HG03025 (cell line): ENCODE data around the gene CACNA1S.

Source experiments
- ATAC-seq: cut with Tn5 transposase; IDR thresholded peaks from one replicate; pipeline ENCODE4 v1.9.1; 2021; ENCODE audit warnings: mild to moderate bottlenecking, moderate library complexity; ENCODE audit not compliant: unreplicated experiment, low FRiP score

CACNA1S gene

DNA sequence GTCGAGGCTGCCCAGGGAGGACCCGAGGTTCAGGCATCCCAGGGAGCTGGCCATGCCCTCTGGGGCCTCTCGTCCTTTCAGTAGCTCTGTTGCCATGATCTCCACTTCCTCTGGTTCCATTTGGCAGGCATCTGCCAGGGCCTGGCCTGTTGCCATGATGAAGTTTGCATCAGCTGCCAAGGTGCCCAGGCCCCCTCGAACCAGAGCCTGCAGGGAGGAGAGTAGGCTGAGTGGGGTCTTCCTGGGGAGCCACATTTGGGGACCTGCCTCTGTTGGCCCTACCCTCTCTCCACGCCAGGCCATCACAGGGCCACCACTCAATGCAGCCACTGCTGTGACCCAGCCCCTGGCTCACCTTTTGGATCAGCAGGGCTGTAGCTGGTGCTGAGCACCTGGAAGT, 72.3 kb downstream of the CACNA1S start:
- ATAC-seq, result no peak

DNA sequence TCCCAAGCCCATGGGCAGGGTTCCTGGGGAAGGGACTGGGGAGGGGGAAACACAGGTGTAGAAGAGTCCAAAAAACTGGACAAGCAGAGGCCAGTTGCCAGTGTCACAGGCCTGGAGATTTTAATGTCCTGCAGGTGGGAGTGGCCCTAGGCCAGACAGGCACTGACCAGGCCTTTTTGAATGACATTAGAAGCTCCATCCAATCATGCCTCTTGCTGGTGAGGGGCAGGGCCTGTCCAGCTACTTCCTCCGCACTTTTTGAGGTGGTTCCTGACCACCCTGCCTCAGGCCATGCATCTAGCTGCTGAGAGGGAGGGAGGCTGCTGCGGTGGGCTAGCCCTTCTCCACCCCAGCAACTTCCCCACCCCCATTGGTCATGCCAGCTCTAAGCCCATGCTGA, 72.8 kb downstream of the CACNA1S start:
- ATAC-seq, result no peak

DNA sequence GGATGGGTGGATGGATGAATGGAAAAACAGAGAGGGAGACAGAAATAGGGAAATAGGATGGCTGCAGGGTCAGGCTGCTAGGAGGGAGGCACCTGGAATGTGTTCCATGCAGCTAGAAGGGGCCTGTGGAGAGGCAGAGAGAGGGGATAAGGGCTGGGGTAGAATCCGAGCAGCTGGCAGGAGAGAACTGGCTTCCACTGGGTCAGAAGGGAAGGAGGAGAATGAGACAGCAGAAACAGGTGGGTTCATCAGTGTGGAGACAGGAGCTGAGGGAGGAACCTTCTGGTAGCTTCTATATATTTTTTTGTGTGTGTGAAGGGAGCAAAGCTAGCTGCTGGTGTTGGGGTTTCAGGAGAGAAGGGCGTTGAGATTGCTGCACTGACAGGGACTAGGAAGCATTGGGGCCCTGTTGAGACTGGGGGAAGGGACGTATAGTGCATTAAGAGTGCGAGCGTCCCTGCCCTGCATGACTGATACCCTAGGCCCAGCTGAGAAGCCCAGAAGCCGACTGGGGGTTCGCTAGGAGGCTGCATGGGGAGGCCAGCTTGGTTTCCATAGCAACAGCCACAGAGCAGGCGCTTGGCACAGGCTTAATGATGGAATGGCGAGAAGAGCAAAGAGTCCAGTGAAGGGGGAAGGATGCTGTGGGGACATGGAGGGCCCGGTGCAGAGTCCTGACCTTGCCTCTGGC, 73.9 kb downstream of the CACNA1S start:
- no peak for ATAC-seq

DNA sequence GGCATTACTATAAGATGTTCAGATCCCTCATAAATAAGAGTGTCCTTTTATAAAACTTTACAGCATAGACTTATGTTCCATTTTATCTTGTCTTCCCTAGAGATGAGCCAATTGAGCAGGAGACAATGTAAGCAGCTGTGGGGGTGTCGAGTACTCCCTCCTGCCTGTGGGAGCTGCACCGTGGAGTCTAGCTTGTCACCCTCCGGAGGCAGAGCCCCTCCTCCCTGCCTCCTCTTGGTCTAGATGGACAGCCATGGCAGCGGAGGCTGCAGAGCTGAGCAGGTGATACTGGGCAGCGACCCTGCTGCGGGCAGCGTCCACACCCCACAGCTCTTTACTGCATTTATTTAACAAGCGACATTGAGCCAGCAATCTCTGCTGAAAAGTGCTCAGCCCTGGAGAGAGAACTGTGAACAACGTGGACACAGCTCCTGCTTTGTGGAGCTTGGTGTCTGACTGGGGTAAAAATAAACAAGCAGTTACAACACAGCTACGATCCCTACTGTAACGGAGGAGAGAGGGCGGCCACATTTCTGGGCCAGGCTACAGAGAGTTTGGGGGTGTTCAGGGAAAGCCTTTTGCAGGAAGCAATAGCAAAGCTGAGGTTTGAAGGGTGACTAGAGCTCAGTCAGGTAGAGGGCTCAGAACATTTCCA, 75.9 kb downstream of the CACNA1S start:
- ATAC-seq, result no peak

DNA sequence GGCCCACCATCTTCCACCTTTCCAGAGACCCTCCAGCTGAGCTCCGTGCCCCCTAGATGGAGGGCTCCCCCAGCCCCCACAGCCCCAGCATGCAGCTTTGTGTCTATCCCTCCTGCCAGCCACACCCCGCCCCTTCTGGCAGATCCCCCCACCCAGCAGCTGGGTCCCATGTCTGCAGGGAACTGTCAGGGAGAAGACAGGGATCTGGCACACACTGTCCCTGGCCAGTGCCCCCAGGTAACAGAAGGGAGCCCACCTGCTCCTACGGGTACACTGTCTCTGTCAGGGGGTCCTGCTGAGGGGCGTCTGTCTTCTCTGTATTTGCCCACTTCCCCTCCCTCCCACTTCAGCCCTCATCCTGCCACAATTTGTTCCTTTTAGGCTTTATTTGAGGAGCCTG, 77.6 kb downstream of the CACNA1S start:
- no peak for ATAC-seq

DNA sequence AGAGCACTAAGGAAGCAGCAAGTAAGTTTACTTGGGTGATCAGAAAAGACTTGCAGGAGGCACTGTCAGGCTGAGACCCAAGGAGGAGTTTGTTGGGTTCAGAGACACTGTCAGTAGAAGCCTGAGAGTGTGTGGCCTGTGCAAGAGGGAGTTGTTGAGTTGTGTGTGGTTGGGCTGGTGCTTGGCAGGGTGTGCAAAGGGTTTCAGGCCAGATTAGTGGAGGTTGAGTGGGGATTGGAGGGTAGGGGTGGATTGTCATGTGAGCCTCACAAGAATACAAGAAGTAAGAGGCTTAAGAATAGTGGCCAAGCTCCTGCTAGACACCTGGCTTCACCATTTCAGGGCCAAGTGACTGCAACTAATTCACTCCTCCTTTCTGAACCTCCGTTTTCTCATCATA, 79.8 kb downstream of the CACNA1S start:
- no peak for ATAC-seq

DNA sequence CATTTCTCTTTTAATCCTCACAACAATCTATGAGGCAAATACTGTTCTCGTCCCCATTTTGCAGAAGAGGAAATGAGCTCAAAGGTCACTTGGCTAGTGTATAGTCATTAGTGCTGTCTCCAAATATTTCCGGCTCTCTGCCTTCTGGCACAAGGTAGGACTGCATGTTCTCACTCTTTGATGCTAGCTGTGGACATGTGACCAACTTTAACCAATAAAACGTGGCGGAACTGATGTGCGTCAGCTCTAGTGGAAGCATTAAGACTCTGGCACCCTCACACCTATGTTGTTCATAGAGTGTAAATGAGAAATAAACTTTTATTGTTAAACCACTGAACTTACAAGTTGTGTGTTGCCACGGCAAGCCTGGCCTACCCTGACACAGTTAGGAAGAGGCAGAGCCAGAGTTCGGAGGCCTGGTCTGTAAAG, 83.8 kb downstream of the CACNA1S start:
- no peak for ATAC-seq

DNA sequence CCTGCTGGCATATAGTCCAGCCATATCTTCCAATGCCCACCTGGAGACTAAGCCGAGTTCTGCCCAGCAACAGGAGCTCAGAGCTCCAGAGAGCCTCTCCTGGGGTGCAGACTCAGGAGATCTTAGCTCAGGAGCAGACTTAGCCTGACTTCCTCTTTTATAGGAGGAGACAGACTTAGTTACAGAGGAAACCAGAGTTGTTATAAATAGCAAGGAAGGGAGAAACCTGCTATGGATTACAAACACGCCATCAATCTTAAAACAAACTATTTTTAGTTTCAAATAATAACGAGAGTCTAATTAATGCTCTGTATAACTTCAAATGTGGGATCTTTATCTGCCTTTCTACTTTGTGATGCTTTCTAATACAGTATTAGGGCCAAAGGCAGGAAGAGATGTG, 85.4 kb downstream of the CACNA1S start:
- ATAC-seq, result no peak

DNA sequence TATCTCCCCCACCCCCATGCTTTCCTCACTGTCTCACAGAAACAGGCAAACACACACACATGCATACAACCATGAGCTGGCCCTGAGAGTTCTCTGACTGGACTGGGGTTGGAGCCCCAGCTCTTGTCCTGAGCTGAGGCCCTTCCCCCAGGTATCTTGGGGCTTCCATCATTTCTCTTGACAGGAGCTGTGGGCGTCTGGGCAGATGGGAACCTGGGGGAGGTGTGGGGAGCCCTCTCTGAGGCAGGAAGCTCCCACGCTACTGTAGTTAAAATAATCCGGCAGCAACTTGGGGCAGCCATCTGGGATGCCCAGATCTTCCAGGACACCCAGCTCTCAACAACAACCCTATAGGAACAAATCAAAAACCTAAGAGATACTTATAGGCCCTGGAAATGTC, 86.0 kb downstream of the CACNA1S start:
- no peak for ATAC-seq

DNA sequence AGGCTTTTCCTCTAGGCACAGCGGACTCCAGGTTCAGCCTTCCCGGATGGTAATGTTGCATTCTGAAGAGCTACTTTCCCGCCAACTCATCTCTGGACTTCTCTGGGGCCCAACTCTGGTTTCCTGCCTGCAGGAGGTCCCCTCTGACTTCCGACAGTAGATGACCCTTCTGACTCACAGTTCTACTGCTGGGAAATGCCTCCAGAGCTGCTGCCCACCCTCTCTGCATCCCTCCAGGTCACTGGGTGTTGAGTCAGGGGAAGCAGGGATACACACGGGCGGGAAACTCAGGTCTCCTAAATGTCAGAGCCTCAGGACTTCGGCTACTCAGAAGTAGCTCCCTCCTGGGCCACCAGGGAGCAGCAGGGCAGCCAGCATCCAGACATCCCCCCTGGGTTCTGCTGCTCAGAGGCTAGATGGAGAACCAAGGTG, 86.6 kb downstream of the CACNA1S start:
- ATAC-seq, result no peak

DNA sequence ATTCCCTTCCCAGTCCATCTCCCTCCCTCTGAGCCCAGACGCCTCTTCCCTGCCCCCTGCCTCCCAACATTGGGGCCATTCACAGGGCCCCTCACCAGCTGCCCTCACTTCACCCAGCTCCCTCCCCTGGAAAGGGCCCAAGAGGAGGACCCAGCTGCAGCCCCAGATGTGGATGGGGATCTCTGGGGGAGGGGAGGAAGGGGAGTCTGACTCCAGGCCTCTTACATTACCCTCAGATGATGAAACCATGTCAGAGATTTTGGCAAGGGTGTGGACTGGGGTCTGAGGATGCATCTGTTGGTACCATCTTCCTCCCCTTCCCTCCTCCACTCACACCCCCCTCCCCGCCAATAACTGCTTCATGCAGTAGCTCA, 87.6 kb downstream of the CACNA1S start:
- no peak for ATAC-seq

DNA sequence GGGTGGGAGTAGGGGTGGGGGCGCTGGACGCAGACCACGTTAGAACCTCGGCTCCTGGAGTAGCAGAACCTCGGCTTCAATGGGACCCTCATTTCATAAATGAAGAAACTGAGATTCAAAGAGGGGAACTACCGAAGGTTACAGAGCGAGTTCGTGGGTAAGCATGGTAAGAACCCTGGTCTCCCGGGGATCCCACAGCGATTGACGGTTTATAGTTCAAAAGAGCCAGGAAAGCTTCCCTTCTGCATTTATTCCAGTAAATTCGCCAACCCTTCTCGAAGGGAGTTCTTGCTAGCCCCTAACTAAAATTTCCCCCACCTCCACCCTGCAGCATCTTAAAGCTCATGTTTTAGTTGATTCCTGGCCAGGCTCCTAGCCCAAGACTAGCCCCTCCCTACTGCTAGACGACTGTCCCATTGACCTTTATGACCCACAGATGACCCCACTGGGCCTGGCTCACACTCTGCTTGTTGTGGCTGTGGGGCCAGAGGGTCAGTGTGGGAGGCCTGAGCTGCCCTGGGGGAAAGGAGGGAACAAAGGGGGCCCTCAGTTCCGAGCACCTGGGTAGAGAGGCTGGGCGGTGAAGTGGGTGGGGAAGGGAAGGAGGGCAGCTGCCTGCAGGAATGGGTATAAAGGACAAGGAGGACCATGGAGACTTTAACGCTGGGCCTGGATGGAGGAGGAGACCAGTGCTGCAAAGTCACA, 88.2 kb downstream of the CACNA1S start:
- ATAC-seq, result no peak

DNA sequence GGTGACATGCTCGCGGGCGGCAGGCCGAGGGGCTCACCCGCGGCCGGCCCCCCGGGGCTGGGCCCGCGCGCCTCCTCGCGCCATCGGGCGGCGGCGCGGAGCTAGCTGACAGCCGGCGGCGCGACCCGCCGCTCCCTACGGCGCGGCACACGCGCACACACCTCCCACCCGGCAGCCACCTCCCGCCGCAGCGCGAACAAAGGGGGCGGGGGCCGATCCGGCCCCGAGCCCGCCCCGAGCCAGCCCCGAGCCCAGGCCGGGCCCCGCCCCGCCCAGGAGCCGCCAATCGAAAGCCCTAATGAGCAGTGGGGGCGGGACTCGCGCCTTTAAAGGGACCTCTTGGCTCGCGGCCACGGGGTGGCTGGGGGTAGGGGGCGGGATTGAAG, 88.7 kb downstream of the CACNA1S start, which contains the start of gene KIF21B:
Gene KIF21B (minus strand): TSS at position 198 of the 386 bp plus-strand sequence. CDS start 331 bp downstream, outside the sequence.
- peak; percentile 51 for ATAC-seq

DNA sequence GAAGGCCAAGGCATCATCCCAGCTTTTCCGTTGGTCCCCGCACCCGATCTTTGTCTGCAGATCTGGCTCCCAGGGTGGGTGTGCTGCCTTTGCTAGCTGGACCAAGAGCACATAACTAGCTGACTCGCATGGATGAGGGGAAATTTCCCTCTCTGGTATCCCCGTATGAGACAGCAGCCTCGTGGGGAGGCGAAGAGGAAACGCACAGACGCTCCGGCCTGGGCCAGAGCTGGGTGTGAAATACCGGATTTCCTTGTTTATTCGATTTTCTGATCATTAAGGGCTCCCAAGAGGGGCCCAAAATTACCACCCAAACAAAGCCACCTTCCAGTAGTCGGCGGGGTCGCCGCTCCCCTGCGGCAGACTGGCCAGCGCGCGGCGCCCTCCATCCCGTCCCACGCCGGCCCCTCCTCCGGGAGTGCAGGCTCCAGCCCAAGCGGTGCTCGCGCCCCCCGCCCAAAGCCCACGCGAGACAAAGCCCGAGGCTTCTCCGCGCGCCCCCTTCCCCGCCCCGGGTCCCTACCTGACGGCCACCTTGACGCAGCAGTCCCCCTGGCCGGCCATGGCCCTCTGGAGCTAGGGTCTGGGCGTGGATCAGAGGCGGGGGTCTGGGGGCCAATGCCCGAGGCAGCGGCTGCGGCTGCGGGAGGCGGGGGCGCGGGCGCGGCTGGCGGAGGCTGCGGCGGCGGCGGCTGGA, 89.3 kb downstream of the CACNA1S start:
- ATAC-seq, result no peak

DNA sequence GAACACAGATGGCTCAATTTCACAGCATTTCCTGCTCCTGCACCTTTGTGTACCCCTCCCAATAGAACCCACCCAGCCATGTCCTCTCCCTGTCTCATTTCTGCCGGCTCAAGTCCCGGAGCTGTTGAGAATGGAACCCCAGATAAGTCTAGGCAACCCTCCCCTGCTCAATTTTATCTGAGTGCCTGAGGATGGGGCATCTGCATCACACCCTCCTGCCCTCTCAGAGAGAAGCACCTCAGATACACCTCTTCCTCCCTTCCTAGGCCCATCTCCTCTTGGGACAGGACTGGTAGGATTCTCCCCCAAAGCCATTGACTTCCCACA, 89.8 kb downstream of the CACNA1S start:
- ATAC-seq, result no peak

DNA sequence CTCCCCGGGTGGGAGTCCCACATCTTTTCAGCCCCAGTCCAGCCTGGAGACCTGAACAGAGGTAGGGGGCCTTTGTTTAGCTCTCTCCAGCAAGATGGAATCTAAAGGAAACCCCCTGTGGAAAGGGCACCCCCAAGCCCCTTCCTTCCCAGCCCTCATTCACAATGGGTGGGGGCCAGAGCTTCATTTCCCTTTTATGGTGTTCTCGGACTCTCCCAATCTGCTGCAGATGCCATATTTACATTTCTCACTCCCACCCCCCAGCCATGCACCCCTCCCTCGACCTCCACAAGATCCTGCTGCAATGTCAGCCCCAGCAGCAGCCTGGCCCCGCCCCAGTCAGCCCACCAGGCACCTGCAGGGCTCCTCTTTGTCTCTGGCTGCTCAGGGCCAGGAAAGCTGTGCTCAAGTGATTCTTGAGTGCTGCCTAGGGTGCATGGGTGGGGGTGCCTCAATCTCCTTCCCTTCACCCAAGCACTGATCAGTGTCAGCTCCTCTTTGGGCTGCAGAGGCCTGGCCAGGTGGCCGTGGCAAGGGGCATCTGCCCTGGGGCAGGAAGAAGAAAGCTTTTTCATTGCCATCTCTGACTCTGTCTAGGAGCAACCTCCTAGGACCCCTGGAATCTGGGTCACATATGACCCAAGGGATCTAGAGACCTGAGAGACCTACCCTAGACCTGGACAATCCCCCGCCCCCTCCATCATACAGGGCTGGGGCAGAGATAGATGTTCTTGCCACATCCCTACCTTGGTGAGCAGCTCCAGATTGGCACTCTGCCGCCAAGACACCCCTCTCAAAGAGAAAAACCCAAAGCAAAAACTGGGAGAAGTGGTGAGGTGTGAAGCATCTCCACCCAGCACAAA, 90.4 kb downstream of the CACNA1S start:
- no peak for ATAC-seq

DNA sequence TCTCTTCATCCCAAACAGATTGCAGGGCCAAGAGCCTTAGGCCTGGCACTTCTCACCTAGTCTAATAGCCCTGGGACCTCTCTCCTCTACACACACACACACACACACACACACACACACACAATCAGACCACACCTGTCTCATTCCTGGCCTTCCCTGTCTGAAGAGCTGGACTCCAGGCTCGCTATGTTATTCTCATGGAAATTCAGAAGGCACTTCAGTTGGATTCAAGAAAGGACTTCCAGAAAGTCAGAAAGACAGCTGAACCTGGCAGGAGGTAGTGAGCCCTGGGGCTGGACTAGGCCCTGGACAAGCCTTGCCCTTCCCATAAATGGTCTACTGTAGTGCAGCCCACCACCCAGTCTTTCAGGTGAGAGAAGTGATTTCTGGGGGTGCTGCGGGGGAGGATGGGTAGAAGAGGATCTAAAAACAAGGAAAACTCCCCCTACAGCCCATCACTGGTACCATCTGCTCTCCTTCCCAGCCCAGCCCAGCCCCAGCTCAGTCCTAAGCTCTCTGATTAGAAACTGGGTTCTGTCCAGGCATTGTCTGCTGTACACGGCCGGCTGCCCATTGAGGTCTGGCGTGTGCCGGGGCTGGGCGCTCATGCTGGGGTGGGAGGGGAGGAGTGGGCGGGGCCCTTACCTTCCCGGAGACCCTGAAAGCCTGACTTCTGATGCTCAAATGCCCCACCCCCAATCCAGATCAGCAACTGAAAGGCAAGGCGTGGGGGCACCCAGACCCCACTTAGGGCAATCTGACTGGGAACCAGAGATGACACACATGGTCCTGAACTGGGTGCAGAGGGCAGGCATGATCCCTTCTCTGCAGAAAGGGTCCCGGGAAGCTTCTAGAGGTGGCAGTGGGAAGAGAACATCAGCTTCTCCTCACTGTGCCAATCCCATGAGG, 91.3 kb downstream of the CACNA1S start:
- no peak for ATAC-seq

DNA sequence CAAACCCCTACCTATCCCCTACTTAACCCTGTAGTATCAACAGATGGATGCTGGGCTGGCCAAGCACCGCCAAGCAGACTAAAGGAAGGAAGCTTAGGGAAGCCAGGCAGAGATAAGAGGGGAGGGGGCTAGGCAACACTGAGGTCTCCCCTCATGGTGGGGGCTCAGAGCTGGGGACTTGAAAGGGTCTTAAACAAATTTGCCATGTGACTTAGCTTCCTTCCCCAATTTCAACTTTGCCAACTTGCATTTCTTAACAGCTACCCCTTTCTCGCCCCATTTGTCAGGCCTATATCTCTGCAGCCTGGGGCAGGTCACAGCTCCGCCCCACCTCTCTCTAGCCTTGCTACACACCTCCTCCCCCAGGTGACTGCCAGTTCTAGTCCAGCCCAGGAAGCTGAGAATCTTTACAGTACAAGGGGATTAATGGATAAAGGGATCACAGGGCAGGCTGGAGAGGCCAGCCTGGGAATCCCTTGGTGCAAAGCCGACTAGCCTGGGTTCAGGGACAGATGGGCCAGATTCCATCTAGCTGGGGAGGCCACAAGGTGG, 92.1 kb downstream of the CACNA1S start:
- no peak for ATAC-seq
